22Rv1 (cell line): ENCODE measurements around the gene TDP2.
"Not testable (repeated sequence)": the region's sequence is repeated elsewhere in the genome, so short reads cannot be mapped to it uniquely, and the experiment has no call there.

ENCODE experiments used
- H3K27ac ChIP-seq: fragments of 450-650 bp; 2 replicates; pipeline ENCODE4 v1.5.1; 2017
- CTCF ChIP-seq: fragments of 450-650 bp; IDR thresholded peaks from 2 replicates; pipeline ENCODE4 v1.5.1; 2017; ENCODE audit warnings: mild to moderate bottlenecking
- ZFX ChIP-seq: fragments of 450-650 bp; IDR thresholded peaks from 2 replicates; pipeline ENCODE4 v1.6.1; 2017; ENCODE audit warnings: antibody characterized with exemption, borderline replicate concordance

The TDP2 gene

GRCh38 chr6:24691550-24691949 lies 24.9 kb upstream of the TDP2 start:
- TF ChIP-seq CTCF (no peak), ZFX (no peak)
- H3K27ac ChIP-seq = no peak overlapping the region

GRCh38 chr6:24690593-24690992 lies 23.9 kb upstream of the TDP2 start:
- TF ChIP-seq ZFX = no peak
- no peak for TF ChIP-seq CTCF
- peak overlapping the region; percentile 40 for H3K27ac ChIP-seq

GRCh38 chr6:24689964-24690363 lies 23.3 kb upstream of the TDP2 start:
- peak overlapping the region; percentile 40 for H3K27ac ChIP-seq
- TF ChIP-seq ZFX (no peak), CTCF (no peak)

GRCh38 chr6:24686946-24687345 lies 20.2 kb upstream of the TDP2 start:
- H3K27ac ChIP-seq = no peak overlapping the region
- no peak for TF ChIP-seq ZFX
- TF ChIP-seq CTCF = no peak

GRCh38 chr6:24686408-24686807 lies 19.7 kb upstream of the TDP2 start:
- TF ChIP-seq ZFX (no peak), CTCF (no peak)
- no peak overlapping the region for H3K27ac ChIP-seq

- no peak for TF ChIP-seq ZFX
- no peak for TF ChIP-seq CTCF
- no peak overlapping the region for H3K27ac ChIP-seq
These were observed 16.9 kb upstream of the TDP2 start for GRCh38 chr6:24683297-24684296.

- no peak for TF ChIP-seq CTCF
- no peak for TF ChIP-seq ZFX
- H3K27ac ChIP-seq = no peak overlapping the region
These were observed 13.9 kb upstream of the TDP2 start for GRCh38 chr6:24680582-24680981.

- not testable (repeated sequence) for H3K27ac ChIP-seq
These were observed 12.2 kb upstream of the TDP2 start for GRCh38 chr6:24678792-24679352.
